H1 (cell line): ENCODE measurements around the gene URB2. TPM values are rescaled to one million over a fixed set of nuclear protein-coding genes. Genes with fewer than 3 reads are reported as not detected.

Experiments
- CTCF ChIA-PET: fragments of 300-600 bp; sonication (Branson Sonifier 250); formaldehyde crosslinking; loops from one replicate; lab custom pipeline; 2021; ENCODE audit not compliant: partially characterized antibody; lab: Charles Lee
- POLR2A ChIA-PET: fragments of 300-600 bp; sonication (Branson Sonifier 250); formaldehyde crosslinking; loops from one replicate; lab custom pipeline; 2021; ENCODE audit warnings: inconsistent platforms; ENCODE audit not compliant: partially characterized antibody; lab: Charles Lee
- DNase-seq, 2 experiments: peaks; one replicate each; pipeline versions ENCODE4 v3.0.0 to v3.0.0-alpha.2; 2010 to 2022; ENCODE audit warnings: low spot score in 2 of 2, low read depth in 1 of 2, mixed read lengths in 1 of 2
- FAIRE-seq: peaks from 2 replicates; lab custom pipeline; 2011; peaks lifted over from hg19 to GRCh38; lab: Jason Lieb, UNC
- H2AFZ ChIP-seq: 2 replicates; pipeline ENCODE4 v1.8.1; 2012; ENCODE audit warnings: low read length, inconsistent platforms
- H2AK5ac ChIP-seq: 2 replicates; pipeline ENCODE4 v1.6.1; 2013; ENCODE audit warnings: low read depth, low read length
- H2BK120ac ChIP-seq: replicated peaks from 2 replicates; pipeline ENCODE3; 2013; ENCODE audit warnings: low read depth, low read length, inconsistent platforms
- H2BK12ac ChIP-seq: 2 replicates; pipeline ENCODE4 v1.6.1; 2013; ENCODE audit warnings: low read depth, low read length
- H2BK15ac ChIP-seq: 2 replicates; pipeline ENCODE4 v1.6.1; 2013; ENCODE audit warnings: low read length
- H2BK20ac ChIP-seq: 2 replicates; pipeline ENCODE4 v1.6.1; 2013; ENCODE audit warnings: low read length
- H2BK5ac ChIP-seq: 2 replicates; pipeline ENCODE4 v1.6.1; 2013; ENCODE audit warnings: low read depth, low read length
- H3K14ac ChIP-seq: 2 replicates; pipeline ENCODE4 v1.6.1; 2013; ENCODE audit warnings: inconsistent platforms; ENCODE audit not compliant: insufficient read length
- H3K18ac ChIP-seq: 2 replicates; pipeline ENCODE4 v1.6.1; 2013; ENCODE audit warnings: low read length; ENCODE audit errors: extremely low read depth
- H3K23ac ChIP-seq: 2 replicates; pipeline ENCODE4 v1.6.1; 2013; ENCODE audit warnings: inconsistent platforms; ENCODE audit not compliant: insufficient read length
- H3K23me2 ChIP-seq: 2 replicates; pipeline ENCODE4 v1.6.1; 2013; ENCODE audit warnings: low read depth, low read length
- H3K27ac ChIP-seq: 2 replicates; pipeline ENCODE4 v1.6.1; 2011; ENCODE audit warnings: low read depth, low read length, inconsistent platforms
- H3K27me3 ChIP-seq, 4 experiments: replicated peaks in 1 of 4; 1 replicate in 1 of 4; 2 replicates in 3 of 4; pipeline versions ENCODE4 v1.6.1 to v1.8.1; 2011 to 2013; ENCODE audit warnings: low read length in 3 of 4, mild to moderate bottlenecking in 3 of 4, inconsistent platforms in 2 of 4, mixed read lengths in 2 of 4, moderate library complexity in 1 of 4; ENCODE audit not compliant: control insufficient read depth in 3 of 4, insufficient read depth in 3 of 4; ENCODE audit errors: extremely low read depth in 1 of 4
- H3K36me3 ChIP-seq, 4 experiments: 2 replicates each; pipeline versions ENCODE4 v1.6.1 to v1.8.1; 2011 to 2013; ENCODE audit warnings: mild to moderate bottlenecking in 4 of 4, low read length in 3 of 4, moderate library complexity in 2 of 4, control low read depth in 1 of 4, inconsistent platforms in 1 of 4; ENCODE audit not compliant: insufficient read depth in 4 of 4, control insufficient read depth in 2 of 4
- H3K4ac ChIP-seq: replicated peaks from 2 replicates; pipeline ENCODE3; 2013; ENCODE audit warnings: low read length, low read depth, mixed read lengths, inconsistent platforms; ENCODE audit not compliant: insufficient read length
- H3K4me1 ChIP-seq, 4 experiments: replicated peaks in 1 of 4; 1 replicate in 1 of 4; 2 replicates in 3 of 4; pipeline versions ENCODE4 v1.6.1 to v1.8.1; 2011 to 2013; ENCODE audit warnings: low read length in 3 of 4, inconsistent platforms in 2 of 4, mixed read lengths in 1 of 4; ENCODE audit not compliant: insufficient read depth in 4 of 4, control insufficient read depth in 3 of 4
- H3K4me2 ChIP-seq, 2 experiments: 2 replicates each; pipeline versions ENCODE4 v1.6.1 to v1.8.1; 2011 to 2013; ENCODE audit warnings: low read depth in 2 of 2, low read length in 2 of 2, control low read depth in 1 of 2, inconsistent platforms in 1 of 2, mild to moderate bottlenecking in 1 of 2; ENCODE audit not compliant: insufficient read depth in 1 of 2
- H3K4me3 ChIP-seq, 4 experiments: fragments of 200-600, 300-600 bp in 1 of 4; sonication (generic), shearing (Covaris generic), sonication (Bioruptor Twin) in 1 of 4; 2 replicates each; pipeline versions ENCODE4 v1.5.1 to v1.8.1; 2011 to 2016; ENCODE audit warnings: low read length in 4 of 4, low read depth in 3 of 4, control low read depth in 2 of 4, inconsistent platforms in 2 of 4, mild to moderate bottlenecking in 2 of 4, mixed read lengths in 1 of 4, moderate library complexity in 1 of 4; ENCODE audit not compliant: insufficient read depth in 2 of 4; ENCODE audit errors: extremely low read depth in 1 of 4
- H3K56ac ChIP-seq: replicated peaks from 2 replicates; pipeline ENCODE3; 2013; ENCODE audit warnings: low read depth, mild to moderate bottlenecking, mixed read lengths, low read length, inconsistent platforms; ENCODE audit not compliant: insufficient read length
- H3K79me1 ChIP-seq: 2 replicates; pipeline ENCODE4 v1.6.1; 2013; ENCODE audit warnings: low read depth, low read length, control low read depth
- H3K79me2 ChIP-seq, 2 experiments: 2 replicates each; pipeline versions ENCODE4 v1.6.1 to v1.8.1; 2012 to 2013; ENCODE audit warnings: low read length in 2 of 2, mild to moderate bottlenecking in 2 of 2, inconsistent platforms in 1 of 2; ENCODE audit not compliant: insufficient read depth in 2 of 2, control insufficient read depth in 1 of 2
- H3K9ac ChIP-seq, 4 experiments: replicated peaks in 1 of 4; 1 replicate in 1 of 4; 2 replicates in 3 of 4; pipeline versions ENCODE4 v1.6.1 to v1.8.1; 2011 to 2013; ENCODE audit warnings: low read depth in 3 of 4, low read length in 3 of 4, control low read depth in 2 of 4, mild to moderate bottlenecking in 2 of 4, moderate library complexity in 2 of 4, inconsistent platforms in 1 of 4; ENCODE audit errors: extremely low read depth in 1 of 4
- H3K9me3 ChIP-seq, 2 experiments: 2 replicates each; pipeline versions ENCODE4 v1.6.1 to v1.8.1; 2012 to 2013; ENCODE audit warnings: mild to moderate bottlenecking in 2 of 2, moderate library complexity in 2 of 2, control low read depth in 1 of 2, inconsistent platforms in 1 of 2, low read depth in 1 of 2, low read length in 1 of 2, mixed read lengths in 1 of 2; ENCODE audit not compliant: insufficient read depth in 2 of 2
- H4K20me1 ChIP-seq, 2 experiments: replicated peaks in 1 of 2; 2 replicates each; pipeline versions ENCODE3 to v1.8.1; 2011 to 2013; ENCODE audit warnings: inconsistent platforms in 2 of 2, low read length in 2 of 2, mild to moderate bottlenecking in 1 of 2; ENCODE audit not compliant: insufficient read depth in 2 of 2, control insufficient read depth in 1 of 2
- H4K5ac ChIP-seq: 2 replicates; pipeline ENCODE4 v1.6.1; 2013; ENCODE audit warnings: low read length, low read depth, mixed read lengths, inconsistent platforms; ENCODE audit not compliant: insufficient read length
- H4K8ac ChIP-seq: 2 replicates; pipeline ENCODE4 v1.8.0; 2013; ENCODE audit warnings: mild to moderate bottlenecking, moderate library complexity, low read length, inconsistent platforms; ENCODE audit not compliant: insufficient read depth; ENCODE audit errors: extremely low read depth
- H4K91ac ChIP-seq: replicated peaks from 2 replicates; pipeline ENCODE3; 2013; ENCODE audit warnings: low read length, mixed read lengths, inconsistent platforms; ENCODE audit not compliant: insufficient read length
- CEBPB ChIP-seq: IDR thresholded peaks from 2 replicates; pipeline ENCODE4 v1.6.1; 2012; ENCODE audit warnings: low read depth, low read length
- CHD1 ChIP-seq: IDR thresholded peaks from 2 replicates; pipeline ENCODE4 v1.6.1; 2012; ENCODE audit warnings: low read depth, low read length, improper control_type of control experiment
- WGBS, 2 experiments: shearing (Covaris generic) in 1 of 2; methylation state at CpG; one replicate each; pipeline versions ENCODE4 v1.1.6 to v1.1.7; 2013 to 2015; ENCODE audit warnings: low lambda C conversion rate in 2 of 2, mixed read lengths in 2 of 2, inconsistent platforms in 1 of 2, low coverage in 1 of 2, missing lambda C conversion rate in 1 of 2; ENCODE audit not compliant: insufficient replicate concordance in 2 of 2, insufficient coverage in 1 of 2, insufficient read length in 1 of 2; ENCODE audit errors: extremely low coverage in 1 of 2, missing lambda C conversion rate in 1 of 2; 5-methylcytosine and 5-hydroxymethylcytosine counted together
- polyA plus RNA-seq, 7 experiments: library from polyadenylated mRNA; depleted of rRNA in 3 of 7; stranded (reverse) in 5 of 7; unstranded in 2 of 7; fragments of >200 nt in 5 of 7; fragments of 200-250 nt in 2 of 7; gene quantifications; 1 replicate in 5 of 7; 2 replicates in 1 of 7; 4 replicates in 1 of 7; pipeline versions ENCODE4 v1.2.1 to v1.2.3, GENCODE V29; 2011 to 2013; ENCODE audit warnings: missing spikeins in 2 of 7, mixed read lengths in 2 of 7
- total RNA-seq: library from RNA; stranded (reverse); fragmentation: NEBNext Ultra II Directional; extraction: Animal tissue kit (Norgen Biotek cat#: 25700); gene quantifications from 2 replicates; pipeline ENCODE4 v1.2.1, GENCODE V29; 2021

Gene URB2
- total and polyA plus RNA-seq, 2 of the 8 experiments (the other 6 are each of a cell fraction or from before 2014, with no cell fraction given): 13.7 to 33.0 TPM

- Histone ChIP-seq H2AK5ac (no peak overlapping the region), H2BK12ac (no peak overlapping the region), H3K56ac (no peak overlapping the region), H4K91ac (no peak overlapping the region), H2BK20ac (no peak overlapping the region), H3K23ac (no peak overlapping the region), H3K9me3 (no peaks in the 10 kb centered on the region), H4K20me1 (no peaks in the 10 kb centered on the region), H3K27me3 (no peaks in the 10 kb centered on the region), H3K36me3 (no peaks in the 10 kb centered on the region), H3K4ac (no peak overlapping the region), H2AFZ (peak overlapping the region; percentile 96), H4K5ac (no peak overlapping the region), H2BK15ac (no peak overlapping the region), H3K4me2 (0 out of 4 replicates have a peak overlapping the region, but pooled peaks of 1 of the 2 experiments have one; percentile 16), H3K23me2 (no peaks in the 10 kb centered on the region), H3K4me3 (no peak overlapping the region), H3K14ac (no peak overlapping the region), H2BK5ac (no peak overlapping the region), H2BK120ac (no peak overlapping the region), H4K8ac (no peak overlapping the region), H3K79me1 (no peaks in the 10 kb centered on the region), H3K4me1 (peaks cover 0 to 7% (median 0%) of the 10 kb centered on the region in 4 experiments; a peak in 2 of 7 replicates), H3K27ac (no peak overlapping the region), H3K79me2 (no peaks in the 10 kb centered on the region), H3K9ac (no peak overlapping the region), H3K18ac (peak overlapping the region; percentile 62; the same call in 1 of the 2 replicates)
- FAIRE-seq (no peak), DNase-seq (no peak)
- POLR2A ChIA-PET: interaction anchor here (0.7 to 1.1 kb wide), 4 partner anchors 9 to 47 kb away, joined by 3 to 5 read pairs (median 3); no protein-coding TSS in a partner anchor
- WGBS, 2 experiments: 68% methylated on average over 9 of the region's 9 CpGs; no CpG with 5 or more reads in 1 of the 2 experiments
- CTCF ChIA-PET: interaction anchor here (1.1 to 1.7 kb wide), 4 partner anchors 11 to 321 kb away, joined by 3 to 4 read pairs (median 3); partner anchors contain the start of gene ABCB10
- TF ChIP-seq CHD1 (no peak), CEBPB (no peak)
These were observed 46.9 kb upstream of the URB2 start for GRCh38 chr1:229579059-229579673.
